GM12878 (cell line): ENCODE data around the gene BEGAIN.

ENCODE experiments used
- CBX5 ChIP-seq: sonication (generic); IDR thresholded peaks from 2 replicates; pipeline ENCODE4 v1.6.1; 2016; ENCODE audit warnings: low read depth, moderate library complexity, mild to moderate bottlenecking, inconsistent platforms
- FOXM1 ChIP-seq: IDR thresholded peaks from 2 replicates; pipeline ENCODE4 v1.6.1; 2012; ENCODE audit warnings: low read depth, mild to moderate bottlenecking, inconsistent platforms, low read length, moderate library complexity
- MYC ChIP-seq: IDR thresholded peaks from 2 replicates; pipeline ENCODE4 v1.6.1; 2011; ENCODE audit warnings: mild to moderate bottlenecking, low read length, moderate library complexity, inconsistent platforms; ENCODE audit not compliant: insufficient read depth, insufficient replicate concordance, insufficient read length, severe bottlenecking
- NR2F1 ChIP-seq: fragments of 450-650 bp; conservative IDR thresholded peaks from 2 replicates; pipeline ENCODE4 v1.6.1; 2017; ENCODE audit warnings: mild to moderate bottlenecking
- POLR2A ChIP-seq: IDR thresholded peaks from 2 replicates; pipeline ENCODE4 v1.6.1; 2011; ENCODE audit warnings: low read depth, mild to moderate bottlenecking, low read length
- STAT3 ChIP-seq: IDR thresholded peaks from 2 replicates; pipeline ENCODE4 v1.6.1; 2011; ENCODE audit warnings: low read depth, low read length, improper control_type of control experiment
- TF ChIP-seq, protein P1 (sequence below), 3 experiments: IDR thresholded peaks in 2 of 3; conservative IDR thresholded peaks in 1 of 3; 2 replicates each; pipeline ENCODE4 v1.5.1; 2011; ENCODE audit warnings: low read depth in 3 of 3, low read length in 3 of 3, mild to moderate bottlenecking in 3 of 3, control low read depth in 2 of 3, moderate library complexity in 2 of 3, inconsistent platforms in 1 of 3, mixed read lengths in 1 of 3; ENCODE audit not compliant: control insufficient read depth in 2 of 3, insufficient read depth in 1 of 3; ENCODE audit errors: extremely low read depth in 1 of 3

DNA sequence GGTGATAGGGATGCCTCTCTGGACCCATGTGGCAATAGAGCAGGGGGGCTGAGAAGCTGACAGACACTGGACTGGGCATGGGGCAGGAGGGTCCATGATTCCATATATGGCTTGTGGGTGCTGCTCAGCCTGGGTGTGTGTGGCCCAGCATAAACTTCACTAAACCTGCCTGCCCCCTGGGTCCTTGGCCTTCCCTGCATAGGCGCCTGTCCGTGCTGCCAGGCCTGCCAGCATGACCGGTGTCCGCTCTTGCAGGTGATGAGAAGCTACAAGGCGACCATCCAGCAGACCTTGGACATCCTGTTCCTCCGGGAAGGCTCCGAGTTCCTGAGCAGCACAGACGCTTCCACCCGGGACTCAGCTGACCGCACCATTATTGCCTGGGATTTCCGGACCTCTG, 61.6 kb downstream of the BEGAIN start:
- TF ChIP-seq CBX5 (no peak), NR2F1 (no peak), MYC (no peak), FOXM1 (no peak), POLR2A (no peak), STAT3 (no peak)
- TF ChIP-seq, protein P1, sequence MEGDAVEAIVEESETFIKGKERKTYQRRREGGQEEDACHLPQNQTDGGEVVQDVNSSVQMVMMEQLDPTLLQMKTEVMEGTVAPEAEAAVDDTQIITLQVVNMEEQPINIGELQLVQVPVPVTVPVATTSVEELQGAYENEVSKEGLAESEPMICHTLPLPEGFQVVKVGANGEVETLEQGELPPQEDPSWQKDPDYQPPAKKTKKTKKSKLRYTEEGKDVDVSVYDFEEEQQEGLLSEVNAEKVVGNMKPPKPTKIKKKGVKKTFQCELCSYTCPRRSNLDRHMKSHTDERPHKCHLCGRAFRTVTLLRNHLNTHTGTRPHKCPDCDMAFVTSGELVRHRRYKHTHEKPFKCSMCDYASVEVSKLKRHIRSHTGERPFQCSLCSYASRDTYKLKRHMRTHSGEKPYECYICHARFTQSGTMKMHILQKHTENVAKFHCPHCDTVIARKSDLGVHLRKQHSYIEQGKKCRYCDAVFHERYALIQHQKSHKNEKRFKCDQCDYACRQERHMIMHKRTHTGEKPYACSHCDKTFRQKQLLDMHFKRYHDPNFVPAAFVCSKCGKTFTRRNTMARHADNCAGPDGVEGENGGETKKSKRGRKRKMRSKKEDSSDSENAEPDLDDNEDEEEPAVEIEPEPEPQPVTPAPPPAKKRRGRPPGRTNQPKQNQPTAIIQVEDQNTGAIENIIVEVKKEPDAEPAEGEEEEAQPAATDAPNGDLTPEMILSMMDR (IDR thresholded peaks at IDR 0.05 in 2 of 3, conservative IDR thresholded peaks at IDR 0.05 in 1 of 3; ENCODE audit: control insufficient read depth in 2 of 3, extremely low read depth in 1 of 3, insufficient read depth in 1 of 3, low read depth in 3 of 3, low read length in 3 of 3) = no peak
